ENCODE measurements around the gene CDC42BPA.
"Not testable (repeated sequence)": the region's sequence is repeated elsewhere in the genome, so short reads cannot be mapped to it uniquely, and the experiment has no call there.

CDC42BPA gene

DNA sequence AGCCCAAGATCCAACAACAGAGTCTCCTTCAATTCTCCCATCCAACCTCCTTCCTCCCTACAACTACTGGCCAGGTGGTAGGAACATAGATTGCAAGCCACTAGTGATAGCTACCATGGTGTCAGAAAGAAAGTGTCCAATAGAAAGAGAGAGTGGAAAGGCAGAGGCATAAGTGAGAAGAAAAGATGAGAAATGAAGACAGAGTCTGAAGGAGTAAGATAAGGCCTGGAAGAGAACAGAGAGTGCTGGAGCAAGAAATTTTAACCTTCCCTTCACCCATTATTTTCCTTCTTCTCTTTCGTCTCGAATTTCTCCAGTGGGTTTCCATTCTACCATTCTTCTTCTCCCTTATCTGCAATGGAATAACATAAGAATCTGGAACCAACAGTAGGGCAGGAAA lies 57.9 kb downstream of the CDC42BPA start:
- peak; percentile 90 for DNase-seq

DNA sequence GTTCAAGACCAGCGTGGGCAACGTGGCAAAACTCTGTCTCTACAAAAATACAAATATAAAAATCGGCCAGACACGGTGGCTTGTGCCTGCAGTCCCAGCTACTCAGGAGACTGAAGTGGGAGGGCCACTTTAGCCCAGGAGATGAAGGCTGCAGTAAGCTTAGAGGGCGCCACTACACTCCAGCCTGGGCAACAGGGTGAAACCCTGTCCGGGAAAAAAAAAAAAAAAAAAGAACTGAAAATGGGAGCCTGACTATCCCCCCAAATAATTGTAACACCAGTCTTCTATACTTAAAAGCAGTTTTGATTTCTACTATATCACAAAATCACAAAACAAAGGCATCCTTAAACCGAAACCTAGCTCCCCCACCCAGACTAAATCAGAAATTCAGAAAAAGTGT lies 60.3 kb downstream of the CDC42BPA start:
- no peak for DNase-seq

DNA sequence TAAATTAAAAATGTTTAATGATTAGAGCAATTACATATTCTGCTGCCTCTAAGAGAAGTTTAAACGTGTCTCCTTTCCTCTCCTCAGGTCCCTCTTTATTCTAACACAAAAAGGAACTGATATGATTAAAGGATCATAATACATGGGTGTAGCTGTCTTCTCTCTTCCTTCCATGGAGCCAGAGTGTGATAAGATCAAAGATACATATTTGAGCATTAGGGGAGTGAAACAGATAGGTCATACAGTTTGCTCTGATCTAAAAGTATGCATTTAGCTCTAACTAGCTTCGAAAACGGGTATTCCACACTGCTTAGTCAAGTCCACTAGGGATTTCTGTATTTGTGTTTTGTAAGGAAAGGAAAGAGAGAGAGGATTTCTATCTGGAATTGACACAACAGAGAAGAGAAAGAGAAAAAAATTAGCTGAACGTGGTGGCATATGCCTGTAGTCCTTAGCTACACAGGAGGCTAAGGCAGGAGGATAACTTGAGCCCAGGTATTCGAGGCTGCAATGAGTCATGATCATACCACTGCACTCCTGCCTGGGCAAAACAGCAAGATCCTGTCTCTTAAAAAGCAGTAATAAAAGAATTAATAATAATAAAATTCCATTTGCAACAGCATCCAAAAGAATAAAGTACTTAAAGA lies 63.1 kb downstream of the CDC42BPA start:
- no peak for DNase-seq

DNA sequence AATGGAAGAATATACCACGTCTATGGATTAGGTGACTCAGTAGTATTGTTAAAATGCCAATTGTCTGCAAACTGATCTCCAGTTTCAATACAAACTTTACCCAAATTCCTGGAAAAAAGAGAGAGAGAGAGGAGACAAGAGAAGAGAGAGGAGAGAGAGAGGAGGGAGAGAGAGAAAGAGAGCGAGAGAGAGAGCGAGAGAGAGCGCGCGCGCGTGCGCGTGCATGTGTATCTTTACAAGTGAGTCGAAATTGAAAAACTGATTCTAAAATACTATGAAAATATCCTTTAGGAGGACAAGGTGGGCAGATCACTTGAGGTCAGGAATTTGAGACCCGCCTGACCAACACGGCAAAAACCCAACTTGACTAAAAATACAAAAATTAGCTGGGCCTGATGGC lies 65.2 kb downstream of the CDC42BPA start:
- no peak for DNase-seq

DNA sequence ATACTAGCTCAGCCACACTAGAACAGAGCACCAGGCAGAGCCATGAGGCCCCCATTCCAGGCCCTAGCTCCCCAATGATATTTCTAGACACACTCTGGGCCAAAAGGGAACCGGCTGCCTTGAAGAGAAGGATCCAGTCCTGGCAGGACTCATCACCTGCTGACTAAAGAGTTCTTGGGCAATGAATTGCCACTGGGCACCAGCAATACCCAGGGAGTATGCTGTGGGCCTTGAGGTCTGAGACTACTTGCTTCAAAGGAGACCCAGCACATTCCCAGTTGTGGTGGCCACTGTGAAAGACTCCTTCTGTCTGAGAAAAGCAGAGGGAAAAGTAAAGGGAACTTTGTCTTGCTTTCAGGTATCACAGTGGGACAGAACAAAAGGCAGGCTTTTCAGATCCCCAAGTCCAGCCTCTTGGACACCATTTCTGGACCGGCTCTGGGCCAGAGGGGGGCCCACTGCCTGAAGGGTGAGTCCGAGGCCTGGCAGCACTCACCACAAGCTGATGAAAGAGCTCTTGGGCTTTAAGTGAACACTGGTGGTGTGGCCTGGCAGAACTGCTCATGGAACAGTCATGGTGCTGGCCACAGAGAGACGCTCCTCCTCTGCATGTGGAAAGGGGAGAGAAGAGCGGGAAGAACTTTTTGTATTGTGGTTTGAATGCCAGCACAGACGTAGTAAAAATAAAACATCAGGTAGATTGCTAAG lies 72.5 kb downstream of the CDC42BPA start:
- no peak for DNase-seq

DNA sequence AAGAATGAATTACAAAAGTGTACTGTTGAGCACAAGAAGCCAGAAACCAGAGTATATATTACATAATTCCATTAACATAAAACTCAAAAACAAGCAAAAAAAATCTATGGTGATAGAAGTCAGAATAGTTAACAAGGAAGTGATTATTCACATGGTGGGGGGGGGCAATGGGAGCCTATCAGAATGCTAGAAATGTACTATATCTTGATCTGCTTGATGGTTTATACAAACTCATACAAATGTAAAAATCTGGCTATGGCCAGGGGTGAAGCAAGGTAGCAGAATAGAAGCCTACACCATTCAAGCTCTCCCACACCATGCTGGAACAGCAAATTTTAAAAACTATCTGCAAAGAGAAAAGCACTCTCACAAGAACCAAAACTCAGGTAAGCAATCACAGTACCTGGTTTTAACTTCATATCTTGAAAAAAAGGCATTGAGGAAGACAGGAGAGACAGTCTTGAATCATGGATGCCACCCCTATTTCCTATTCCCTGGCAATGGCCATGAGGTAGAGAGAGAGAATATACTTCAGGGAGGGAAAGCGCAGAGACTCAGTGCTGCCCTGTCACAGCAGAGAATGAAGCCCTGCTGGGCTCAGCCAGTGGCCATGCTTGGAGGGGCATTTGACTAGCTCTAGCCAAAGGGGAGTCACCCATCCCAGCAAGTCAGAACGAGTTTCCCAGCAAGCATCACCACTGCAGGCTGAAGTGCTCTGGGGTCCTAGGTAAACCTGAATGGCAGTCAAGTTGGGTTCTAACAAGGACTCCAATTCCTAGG lies 73.8 kb downstream of the CDC42BPA start:
- DNase-seq: no peak

DNA sequence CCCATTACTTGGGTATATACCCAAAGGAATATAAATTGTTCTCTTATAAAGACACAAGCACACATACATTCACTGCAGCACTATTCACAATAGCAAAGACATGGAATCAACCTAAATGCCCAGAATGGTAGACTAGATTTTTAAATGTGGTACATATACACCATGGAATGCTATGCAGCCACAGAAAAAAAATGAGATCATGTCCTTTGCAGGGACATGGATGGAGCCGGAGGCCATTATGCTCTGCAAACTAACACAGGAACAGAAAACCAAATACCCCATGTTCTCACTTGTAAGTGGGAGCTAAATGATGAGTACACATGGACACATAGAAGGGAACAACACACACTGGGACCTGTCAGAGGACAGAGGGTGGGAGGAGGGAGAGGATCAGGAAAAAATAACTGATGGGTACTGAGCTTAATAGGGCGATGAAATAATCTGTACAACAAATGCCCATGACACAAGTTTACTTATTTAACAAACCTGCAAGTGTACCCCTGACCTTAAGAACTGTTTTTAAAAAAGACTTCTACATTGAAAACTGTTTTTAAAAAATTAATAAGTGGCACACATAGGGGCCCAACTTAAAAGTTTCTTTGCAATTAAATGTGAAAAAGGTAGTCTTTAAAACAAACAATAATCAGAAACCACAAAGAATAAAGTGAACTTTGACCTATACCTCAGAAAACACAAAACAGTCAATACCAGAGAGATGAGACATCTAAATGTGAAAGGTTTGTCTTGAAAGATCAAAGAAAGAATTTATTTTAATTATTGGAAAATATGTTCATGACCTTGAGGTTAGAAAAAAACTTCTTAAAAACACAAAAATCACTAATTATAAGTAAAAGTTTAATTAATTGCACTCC lies 75.2 kb downstream of the CDC42BPA start:
- no peak for DNase-seq

DNA sequence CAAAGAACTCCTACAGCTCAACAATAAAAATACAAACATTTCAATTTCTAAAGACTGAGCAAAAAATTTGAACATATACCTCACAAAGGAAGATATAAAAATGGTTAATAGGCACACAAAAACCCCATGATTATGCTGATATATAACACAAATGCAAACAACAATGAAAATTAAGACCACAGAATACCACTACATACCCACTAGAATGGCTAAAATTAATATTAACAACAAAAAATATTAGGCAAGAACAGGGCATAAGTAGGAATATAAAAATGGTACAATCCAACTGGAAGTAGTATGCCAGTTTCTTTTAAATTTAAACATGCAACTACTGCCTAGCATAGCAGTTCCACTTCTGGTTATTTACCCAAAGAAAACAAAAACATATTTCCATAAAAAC lies 77.3 kb downstream of the CDC42BPA start:
- DNase-seq: no peak

DNA sequence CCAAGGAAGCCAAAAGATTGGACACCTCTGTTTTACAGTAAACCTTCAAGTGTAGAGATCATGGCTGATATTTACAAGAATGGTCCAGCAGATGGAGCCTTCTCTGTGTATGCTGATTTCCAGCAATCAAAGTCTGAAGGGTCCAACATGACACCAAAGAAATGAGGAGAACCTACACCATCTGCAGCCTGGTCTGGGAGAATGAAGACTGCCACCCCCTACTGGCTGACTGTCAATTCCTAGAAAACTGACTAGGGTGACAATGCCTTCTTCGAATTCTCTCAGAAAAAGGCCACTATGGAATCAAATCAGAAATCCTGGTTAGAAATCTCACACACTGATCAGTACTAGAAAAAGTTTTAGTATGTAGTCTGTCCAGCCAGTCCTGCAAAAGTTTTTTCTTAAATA lies 83.3 kb downstream of the CDC42BPA start:
- DNase-seq: peak; percentile 91

DNA sequence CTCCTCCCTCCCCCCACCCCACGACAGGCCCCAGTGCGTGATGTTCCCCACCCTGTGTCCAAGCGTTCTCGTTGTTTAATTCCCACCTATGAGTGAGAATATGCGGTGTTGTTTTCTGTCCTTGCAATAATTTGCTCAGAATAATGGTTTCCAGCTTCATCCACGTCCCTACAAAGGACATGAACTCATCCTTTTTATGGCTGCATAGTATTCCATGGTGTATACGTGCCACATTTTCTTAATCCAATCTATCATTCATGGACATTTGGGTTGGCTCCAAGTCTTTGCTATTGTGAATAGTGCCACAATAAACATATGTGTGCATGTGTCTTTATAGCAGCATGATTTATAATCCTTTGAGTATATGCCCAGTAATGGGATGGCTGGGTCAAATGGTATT lies 87.2 kb downstream of the CDC42BPA start:
- DNase-seq: not testable (repeated sequence)

DNA sequence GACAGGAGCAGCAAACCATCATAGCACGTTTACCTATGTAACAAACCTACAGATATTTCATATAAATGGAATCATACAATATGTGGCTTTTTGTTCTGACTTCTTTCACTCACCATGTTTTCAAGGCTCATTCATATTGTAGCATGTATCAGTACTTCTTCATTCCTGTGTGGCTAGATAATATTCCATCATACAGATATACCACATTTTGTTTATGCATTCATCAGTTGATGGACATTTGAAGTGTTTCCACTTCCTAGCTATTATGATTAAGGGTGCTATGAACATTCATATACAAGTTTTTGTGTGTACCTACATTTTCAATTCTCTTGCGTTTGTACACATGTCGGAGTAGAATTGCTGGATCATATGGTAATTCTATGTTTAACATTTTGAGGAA lies 90.1 kb downstream of the CDC42BPA start:
- DNase-seq: no peak

DNA sequence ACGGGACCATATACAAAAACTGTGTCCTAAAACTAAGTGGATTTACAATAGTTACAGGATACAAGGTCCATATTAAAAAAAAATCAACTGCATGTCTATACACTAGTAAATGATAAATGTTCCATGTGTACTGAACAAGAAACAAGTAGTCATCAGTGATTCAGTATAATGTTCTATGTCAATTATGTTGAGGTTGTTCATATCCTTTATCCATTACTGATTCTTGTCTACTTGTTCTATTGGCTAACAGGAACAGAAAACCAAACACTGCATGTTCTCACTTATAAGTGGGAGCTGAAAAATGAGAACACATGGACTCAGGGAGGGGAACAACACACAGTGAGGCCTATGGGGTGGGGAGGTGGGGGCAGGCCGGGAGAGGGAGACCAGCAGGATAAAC lies 90.5 kb downstream of the CDC42BPA start:
- no peak for DNase-seq

DNA sequence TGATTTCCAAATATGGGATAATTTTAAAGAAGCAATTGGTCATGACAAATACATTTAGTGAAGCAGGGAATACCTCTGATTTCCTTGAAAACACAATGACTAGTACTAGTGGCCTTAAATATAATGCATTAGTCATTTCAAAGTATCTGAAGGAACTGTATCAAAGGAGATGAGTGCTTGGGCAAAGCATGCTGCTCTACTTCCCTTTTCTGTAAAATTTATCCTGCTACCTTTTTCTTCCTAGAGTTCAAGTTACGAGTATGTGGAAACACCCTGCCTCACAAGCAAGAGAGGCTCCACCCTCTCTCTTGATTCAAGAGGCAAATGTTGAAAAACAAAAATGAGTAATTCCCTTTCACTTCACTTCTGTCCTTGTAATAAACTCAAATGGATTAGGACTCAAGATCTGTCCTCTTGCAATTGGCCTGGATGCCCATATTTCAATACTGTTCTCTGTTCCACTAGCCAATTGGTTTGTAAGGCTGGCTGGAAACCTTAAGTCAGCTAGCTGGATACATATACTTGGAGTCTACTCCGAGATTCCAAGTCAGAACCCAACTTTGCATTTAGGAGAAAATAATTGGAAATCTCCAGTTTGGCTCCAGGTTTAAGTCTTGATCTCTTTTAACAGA lies 92.5 kb downstream of the CDC42BPA start:
- DNase-seq: peak; percentile 43

DNA sequence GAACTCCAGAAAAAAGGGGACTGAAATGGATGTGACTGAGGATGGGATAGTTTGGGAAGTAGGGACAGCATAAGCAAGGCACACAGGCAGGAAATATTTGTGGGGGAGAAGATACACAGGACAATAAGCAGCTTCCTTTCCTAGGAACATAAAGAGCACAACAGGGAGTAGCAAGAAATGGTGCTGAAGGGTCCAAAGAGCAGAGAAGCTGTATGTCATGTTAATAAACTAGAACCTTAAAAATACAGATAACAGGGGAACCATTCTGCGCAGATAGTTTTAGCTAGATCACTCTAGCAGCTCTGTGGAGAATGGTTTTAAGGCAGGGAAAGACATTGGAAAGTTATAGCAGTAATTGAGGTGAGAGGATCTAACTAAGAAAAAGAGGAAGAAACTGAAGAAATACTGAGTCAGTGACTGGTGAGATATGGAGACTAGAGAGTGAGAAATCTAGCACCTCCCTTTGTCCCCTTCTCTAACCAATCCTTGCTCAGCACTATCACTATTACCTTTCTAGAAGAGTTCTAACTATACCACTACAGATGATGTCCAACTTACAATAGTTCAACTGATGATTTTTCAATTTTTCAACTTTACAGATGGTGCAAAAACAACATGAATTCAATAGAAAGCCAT lies 95.0 kb downstream of the CDC42BPA start:
- no peak for DNase-seq

DNA sequence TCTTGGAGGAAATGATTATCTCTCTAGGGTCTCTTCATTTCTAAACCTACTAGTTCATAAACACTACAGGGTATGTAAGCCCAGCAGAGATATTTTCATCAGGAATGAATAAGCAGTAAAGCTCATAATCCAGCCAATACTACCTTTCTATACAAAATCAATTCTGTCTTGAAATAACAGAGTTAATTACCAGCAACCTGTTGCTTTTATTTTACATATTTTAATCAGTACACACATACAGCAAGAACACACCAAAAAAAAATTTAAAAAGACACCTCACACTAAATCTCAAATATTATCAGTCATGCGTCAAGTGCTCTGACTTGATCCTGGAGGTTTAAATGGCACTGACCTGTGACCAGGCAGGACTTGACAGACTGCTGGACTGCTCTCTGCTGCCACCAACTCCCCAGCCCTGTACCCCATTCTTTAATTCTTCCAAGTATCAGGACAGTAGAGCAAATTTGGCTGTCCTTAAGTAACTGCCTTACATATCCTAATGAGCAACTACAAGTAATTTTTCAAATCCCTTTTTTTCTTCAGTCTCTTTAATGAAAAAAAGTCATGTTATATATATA lies 98.5 kb downstream of the CDC42BPA start:
- DNase-seq: peak; percentile 36

DNA sequence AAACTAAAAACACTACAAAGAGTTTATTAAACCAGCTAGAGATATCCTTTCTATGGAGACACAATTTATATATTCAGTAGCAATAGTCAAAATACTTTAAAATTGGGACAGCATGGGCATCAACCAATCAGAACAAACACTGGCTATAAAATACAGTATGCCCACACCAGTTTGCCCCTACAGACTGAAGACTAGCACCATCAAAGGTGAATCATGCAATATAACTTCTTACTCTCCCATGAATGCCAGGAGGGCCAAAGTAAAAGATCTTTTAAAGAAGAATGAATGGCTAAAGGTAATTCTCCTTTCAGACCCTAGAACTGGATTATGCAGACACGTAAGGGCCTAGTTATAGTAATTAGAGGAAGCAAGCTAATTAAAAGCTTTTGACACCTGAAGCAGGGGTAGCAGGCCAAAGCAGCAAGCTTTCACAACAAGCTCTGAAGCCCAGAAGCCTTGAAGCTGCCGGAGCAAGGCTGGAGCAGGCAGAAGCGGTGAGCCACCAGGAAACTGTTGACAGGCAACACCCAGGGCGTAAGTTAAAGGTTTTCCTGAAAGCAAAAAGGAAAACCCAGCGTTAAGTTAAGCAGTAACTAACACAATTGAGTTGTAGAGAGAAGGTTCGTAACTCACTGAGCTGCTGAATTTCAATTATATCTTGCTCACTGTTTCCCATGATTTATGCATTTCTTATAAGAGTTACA lies 99.3 kb downstream of the CDC42BPA start:
- no peak for DNase-seq

DNA sequence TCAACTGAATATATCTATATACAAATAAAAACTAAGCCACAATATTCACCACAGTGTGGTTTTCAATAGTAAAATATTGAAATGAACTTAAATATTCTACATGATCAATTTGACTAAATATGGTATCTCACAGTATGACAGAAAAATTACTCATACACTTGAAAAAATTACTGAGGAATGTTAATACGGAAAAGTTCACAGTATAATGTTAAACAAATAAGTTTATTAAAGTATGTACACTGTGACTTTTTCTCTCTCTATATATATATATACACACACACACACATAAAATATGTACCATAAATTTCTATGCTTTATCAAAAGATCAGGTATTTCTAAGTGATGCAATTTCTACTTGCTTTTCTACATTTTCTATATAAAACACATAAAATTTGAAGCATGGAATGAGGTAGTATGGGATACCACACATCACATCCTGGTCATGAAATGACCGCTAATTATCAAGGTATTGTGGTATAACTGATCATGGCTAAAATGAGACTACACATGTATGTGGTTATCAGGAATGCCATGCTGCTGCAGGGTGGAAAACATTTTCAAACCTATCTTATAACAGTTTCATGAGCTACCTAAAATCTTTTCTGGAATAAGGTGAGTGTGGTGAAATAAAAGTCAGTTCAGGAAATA lies 102.3 kb downstream of the CDC42BPA start:
- DNase-seq: no peak

DNA sequence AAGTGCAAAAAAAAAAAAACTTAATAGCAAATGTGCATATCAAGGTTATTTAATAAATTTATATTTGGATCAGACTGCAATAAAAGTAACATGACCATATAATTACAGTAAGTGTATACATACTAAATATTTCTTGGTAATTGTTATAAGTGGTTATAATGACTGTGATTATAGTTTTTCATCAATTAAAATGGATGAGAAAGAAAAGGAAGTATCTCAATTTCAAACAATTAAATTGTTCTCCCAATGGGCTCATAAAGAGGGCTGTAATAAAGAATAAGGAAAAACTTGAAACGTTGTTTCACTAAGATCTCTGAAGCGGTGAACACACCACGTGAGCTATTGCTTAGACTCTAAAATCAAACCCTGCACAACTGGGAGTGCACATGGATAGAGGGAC lies 104.1 kb downstream of the CDC42BPA start:
- no peak for DNase-seq

DNA sequence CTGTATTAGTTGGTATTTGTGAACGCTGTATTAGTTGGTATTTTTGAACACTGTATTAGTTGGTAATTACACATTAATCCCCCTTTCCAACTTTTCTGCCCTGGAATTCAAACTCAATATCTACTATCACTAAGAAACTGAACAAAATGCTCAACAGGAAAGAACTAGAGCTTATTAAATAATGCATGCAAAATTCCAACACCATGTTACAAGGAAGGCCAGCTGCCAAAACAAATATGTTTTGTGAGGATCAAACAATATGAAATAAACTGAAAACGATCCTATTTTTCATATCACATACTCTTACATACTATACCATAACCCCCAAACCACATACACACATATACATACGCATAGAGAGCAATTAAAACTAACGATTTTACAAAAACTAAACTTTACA lies 104.9 kb downstream of the CDC42BPA start:
- no peak for DNase-seq

DNA sequence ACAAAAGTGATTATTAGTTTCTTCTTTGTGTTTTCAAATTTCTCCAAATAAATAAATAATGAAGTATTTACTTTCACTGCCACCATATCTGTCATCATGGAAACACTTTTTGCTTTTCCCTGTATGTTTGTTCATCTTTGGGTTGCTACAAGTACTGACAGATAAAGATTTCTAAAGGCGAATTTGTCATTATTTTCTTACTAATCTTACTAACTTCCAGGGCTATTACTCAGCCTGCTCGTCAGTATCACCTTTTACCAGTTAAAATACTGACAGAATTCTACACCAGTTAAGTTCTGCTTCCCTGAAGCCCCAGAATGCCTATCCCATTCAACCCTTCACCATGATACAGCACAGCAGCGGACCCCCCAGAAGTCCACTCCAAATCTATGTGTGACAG lies 106.1 kb downstream of the CDC42BPA start:
- DNase-seq: no peak

DNA sequence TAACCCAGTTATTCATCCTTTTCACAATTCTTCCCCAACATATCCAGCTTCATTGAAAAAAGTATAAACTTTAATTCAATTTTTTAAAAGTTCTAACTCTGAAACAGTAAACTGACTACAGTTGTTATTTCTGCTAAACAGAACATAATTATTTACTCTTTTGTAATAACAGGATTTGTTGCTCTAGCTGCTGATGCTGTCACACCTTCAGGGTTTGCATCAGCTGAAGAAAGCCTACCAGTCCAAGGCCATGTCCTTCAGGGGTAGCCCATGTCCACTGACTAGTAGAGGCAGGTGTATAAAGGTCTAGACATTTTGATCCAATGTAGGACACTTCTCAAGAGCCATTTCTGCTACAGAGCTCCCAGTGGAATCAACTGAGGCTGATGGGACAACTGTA lies 107.7 kb downstream of the CDC42BPA start:
- DNase-seq: no peak

Measured in hematopoietic multipotent progenitor cell treated with erythropoietin and hydrocortisone succinate and interleukin-3 and kit ligand, for 8 days (in vitro differentiated cells).